ENCODE results near the gene VWF. TPM values are rescaled to one million over a fixed set of nuclear protein-coding genes. Genes with fewer than 3 reads are reported as not detected.
A peak's percentile ranks its signal among the peaks of the same experiment; 100 is the strongest.

The VWF gene
- total and polyA plus RNA-seq, 2 experiments from 2014 or later, result 0.42 to 0.56 TPM

GRCh38 chr12:6082613-6083012, 41.9 kb downstream of the VWF start:
- no peak for DNase-seq (ENCODE audit: low spot score)
- H3K9me3 Mint-ChIP-seq, result no peaks in the 10 kb centered on the region
- no peak for ATAC-seq
- Histone ChIP-seq H3K36me3 (ENCODE audit: insufficient read depth) (no peaks in the 10 kb centered on the region), H3K79me2 (replicated peaks; ENCODE audit: insufficient read depth) (no peaks in the 10 kb centered on the region), H3K4me1 (ENCODE audit: insufficient read depth) (peaks cover 10% of the 10 kb centered on the region), H3K27me3 (ENCODE audit: insufficient read depth) (no peaks in the 10 kb centered on the region), H2AFZ (peak overlapping the region; percentile 74; the same call in 1 of the 2 replicates), H4K20me1 (replicated peaks; ENCODE audit: insufficient read depth) (no peaks in the 10 kb centered on the region), H3K27ac (ENCODE audit: low read depth) (no peak overlapping the region), H3K4me2 (no peak overlapping the region), H3K9me2 (ENCODE audit: insufficient read depth) (no peaks in the 10 kb centered on the region), H3K4me3 (no peak overlapping the region), H3F3A (replicated peaks; ENCODE audit: low read depth) (no peaks in the 10 kb centered on the region; the same call in 1 of the 2 replicates)
- TF ChIP-seq ZNF331 (CRISPR knock-in tag; IDR thresholded peaks at IDR 0.05; ENCODE audit: low read depth) (no peak), REST (IDR thresholded peaks at IDR 0.05; ENCODE audit: unreplicated experiment) (no peak), EZH2 (IDR thresholded peaks at IDR 0.05; ENCODE audit: low read depth, unreplicated experiment) (no peak), ZNF462 (CRISPR knock-in tag; IDR thresholded peaks at IDR 0.05) (no peak), STAT1 (IDR thresholded peaks at IDR 0.05; ENCODE audit: unreplicated experiment) (no peak), ETS1 (IDR thresholded peaks at IDR 0.05) (no peak), NANOG (IDR thresholded peaks at IDR 0.05; ENCODE audit: borderline replicate concordance) (no peak), ZNF114 (CRISPR knock-in tag; IDR thresholded peaks at IDR 0.05) (no peak), EZH2phosphoT487 (IDR thresholded peaks at IDR 0.05; ENCODE audit: unreplicated experiment) (no peak), POLR2AphosphoS5 (IDR thresholded peaks at IDR 0.05; ENCODE audit: low read depth) (no peak), CTCF (conservative IDR thresholded peaks at IDR 0.05; ENCODE audit: low read depth in 2 of 2) (no peak)
- H3K36me3 Mint-ChIP-seq (ENCODE audit: low read depth), result no peaks in the 10 kb centered on the region
- H3K27ac Mint-ChIP-seq, result no peak overlapping the region; the same call in 1 of the 2 replicates
- no peak overlapping the region for H3K4me3 Mint-ChIP-seq
- peaks cover 7% of the 10 kb centered on the region for H3K27me3 Mint-ChIP-seq (ENCODE audit: insufficient read depth, low read depth, poor library complexity)
- H3K4me1 Mint-ChIP-seq, result peaks cover 29% of the 10 kb centered on the region
